GM21528 (cell line): ENCODE measurements around the gene MINDY4B.
"Not testable (repeated sequence)": the region's sequence is repeated elsewhere in the genome, so short reads cannot be mapped to it uniquely, and the experiment has no call there.

Experiments
- ATAC-seq: cut with Tn5 transposase; IDR thresholded peaks from one replicate; pipeline ENCODE4 v1.9.1; 2021; ENCODE audit warnings: mild to moderate bottlenecking, moderate library complexity; ENCODE audit not compliant: unreplicated experiment, low FRiP score

Gene MINDY4B

GRCh38 chr3:150901793-150902192, 3.4 kb downstream of the MINDY4B start:
- no peak for ATAC-seq

- ATAC-seq = no peak
These were observed 6.1 kb downstream of the MINDY4B start for GRCh38 chr3:150899141-150899540.

GRCh38 chr3:150898046-150898754, 7.0 kb downstream of the MINDY4B start:
- no peak for ATAC-seq

- no peak for ATAC-seq
These were observed 7.6 kb downstream of the MINDY4B start for GRCh38 chr3:150897592-150897991.

GRCh38 chr3:150890831-150891230, 14.4 kb downstream of the MINDY4B start:
- ATAC-seq = no peak

- ATAC-seq = no peak
These were observed 14.9 kb downstream of the MINDY4B start for GRCh38 chr3:150890295-150890694.

GRCh38 chr3:150889106-150889505, 16.1 kb downstream of the MINDY4B start:
- no peak for ATAC-seq

GRCh38 chr3:150887031-150887430, 18.2 kb downstream of the MINDY4B start:
- no peak for ATAC-seq

- no peak for ATAC-seq
These were observed 19.7 kb downstream of the MINDY4B start for GRCh38 chr3:150885535-150885934.

GRCh38 chr3:150878996-150879575, 26.2 kb downstream of the MINDY4B start:
- no peak for ATAC-seq

GRCh38 chr3:150878290-150878689, 26.9 kb downstream of the MINDY4B start:
- no peak for ATAC-seq

- no peak for ATAC-seq
These were observed 27.9 kb downstream of the MINDY4B start for GRCh38 chr3:150877303-150877702.

GRCh38 chr3:150876611-150877265, 28.5 kb downstream of the MINDY4B start:
- no peak for ATAC-seq

- ATAC-seq = no peak
These were observed 29.7 kb downstream of the MINDY4B start for GRCh38 chr3:150875548-150875947.

- ATAC-seq = no peak
These were observed 30.5 kb downstream of the MINDY4B start for GRCh38 chr3:150874666-150875219.

- no peak for ATAC-seq
These were observed 34.0 kb downstream of the MINDY4B start for GRCh38 chr3:150871192-150871591.

- no peak for ATAC-seq
These were observed 34.8 kb downstream of the MINDY4B start for GRCh38 chr3:150870406-150870805.

- no peak for ATAC-seq
These were observed 37.0 kb downstream of the MINDY4B start for GRCh38 chr3:150868282-150868681.

- no peak for ATAC-seq
These were observed 37.8 kb downstream of the MINDY4B start for GRCh38 chr3:150867434-150867833.

GRCh38 chr3:150863921-150864320, 41.3 kb downstream of the MINDY4B start:
- ATAC-seq = not testable (repeated sequence)

- ATAC-seq = no peak
These were observed 43.4 kb downstream of the MINDY4B start for GRCh38 chr3:150861851-150862250.
